Measurements from ENCODE around the gene RPS14. TPM values are rescaled to one million over a fixed set of nuclear protein-coding genes. Genes with fewer than 3 reads are reported as not detected.

RPS14 gene
- polyA plus RNA-seq, 1 of the 3 experiments (the other 2 are of a cell fraction), result 10,227 TPM

GRCh38 chr5:150498501-150498900 lies 49.0 kb upstream of the RPS14 start:
- peaks cover 97% of the 10 kb centered on the region for H3K79me2 ChIP-seq (ENCODE audit: insufficient read depth)
- peaks cover 15% of the 10 kb centered on the region for H3F3A ChIP-seq (replicated peaks; ENCODE audit: insufficient read depth)
- POLR2A ChIA-PET, result interaction anchor here (1.2 kb wide), 1 partner anchor 17 kb away, joined by 3 read pairs; no protein-coding TSS in a partner anchor
- no peaks in the 10 kb centered on the region for H3K9me2 ChIP-seq
- H3K9me3 ChIP-seq, result no peaks in the 10 kb centered on the region
- H3K27ac ChIP-seq (ENCODE audit: low read depth in 2 of 2, low read length in 1 of 2), result peak overlapping the region; percentile 8 to 67; a peak in 2 of 4 replicates
- H2AFZ ChIP-seq (ENCODE audit: low read depth), result no peak overlapping the region
- CTCF ChIA-PET, result interaction anchor here (1.1 to 2.6 kb wide), 5 partner anchors 25 to 86 kb away, joined by 3 to 6 read pairs (median 4); partner anchors contain the start of genes CD74 and RPS14
- peaks cover 18 to 45% of the 10 kb centered on the region in 2 experiments; a peak in 3 of 4 replicates for H3K4me1 ChIP-seq (ENCODE audit: control insufficient read depth in 1 of 2, insufficient read depth in 2 of 2, low read depth in 1 of 2, low read length in 1 of 2)
- H3K4me3 ChIP-seq (ENCODE audit: low read depth in 2 of 2, low read length in 1 of 2), result no peak overlapping the region
- no peak for DNase-seq
- H3K36me3 ChIP-seq (replicated peaks in 1 of 2; ENCODE audit: control insufficient read depth in 1 of 2, insufficient read depth in 2 of 2, low read length in 1 of 2), result peaks cover 2 to 6% of the 10 kb centered on the region in 2 experiments
- no peak overlapping the region for H3K9ac ChIP-seq
- peaks cover 87% of the 10 kb centered on the region for H4K20me1 ChIP-seq (ENCODE audit: insufficient read depth)
- TF ChIP-seq GATA2 (CRISPR knock-in tag; IDR thresholded peaks at IDR 0.05) (no peak), ELF1 (IDR thresholded peaks at IDR 0.05) (no peak), YY1 (IDR thresholded peaks at IDR 0.05; ENCODE audit: low read depth) (no peak), TEAD4 (IDR thresholded peaks at IDR 0.05; ENCODE audit: borderline replicate concordance, insufficient read depth) (no peak), EP300 (IDR thresholded peaks at IDR 0.05; ENCODE audit: borderline replicate concordance in 1 of 2, low read depth in 1 of 2, low read length in 1 of 2) (no peak), GABPA (IDR thresholded peaks at IDR 0.05; ENCODE audit: low read depth) (no peak), FOXM1 (IDR thresholded peaks at IDR 0.05; ENCODE audit: low read depth) (no peak), RXRA (IDR thresholded peaks at IDR 0.05; ENCODE audit: borderline replicate concordance, low read depth) (no peak), PBX3 (IDR thresholded peaks at IDR 0.05) (no peak), CHD2 (IDR thresholded peaks at IDR 0.05; ENCODE audit: low read length, partially characterized antibody) (no peak), CTCF (IDR thresholded peaks at IDR 0.05) (no peak), NRF1 (IDR thresholded peaks at IDR 0.05; ENCODE audit: low read depth, low read length) (no peak), RFX5 (IDR thresholded peaks at IDR 0.05; ENCODE audit: low read length) (no peak), USF2 (IDR thresholded peaks at IDR 0.05; ENCODE audit: borderline replicate concordance, low read depth, low read length) (no peak), POLR2AphosphoS5 (IDR thresholded peaks at IDR 0.05; ENCODE audit: low read depth, low read length) (no peak), RAD21 (IDR thresholded peaks at IDR 0.05; ENCODE audit: low read length) (no peak)
- no peaks in the 10 kb centered on the region for H3K27me3 ChIP-seq (ENCODE audit: insufficient read depth)
- peak overlapping the region; percentile 62 for H3K4me2 ChIP-seq
- WGBS (ENCODE audit: low lambda C conversion rate), result 90% methylated on average over 6 of the region's 6 CpGs

Measured in SK-N-SH (cell line).